NCI-H1048 (cell line): Measurements from ENCODE around the gene SFTA2.
A peak's percentile ranks its signal among the peaks of the same experiment; 100 is the strongest.

Source experiments
- DNase-seq: peaks from one replicate; lab custom pipeline; 2025; lab: John Stamatoyannopoulos, UW

Gene SFTA2

GRCh38 chr6:30889921-30890645 lies 41.9 kb downstream of the SFTA2 start:
- no peak for DNase-seq

GRCh38 chr6:30889496-30889885 lies 42.5 kb downstream of the SFTA2 start:
- no peak for DNase-seq

GRCh38 chr6:30888816-30889495 lies 43.0 kb downstream of the SFTA2 start:
- DNase-seq: no peak

- DNase-seq: no peak
These were observed 43.8 kb downstream of the SFTA2 start for GRCh38 chr6:30887901-30888815.

GRCh38 chr6:30886897-30887255 lies 45.1 kb downstream of the SFTA2 start:
- DNase-seq: no peak

GRCh38 chr6:30885999-30886896 lies 45.7 kb downstream of the SFTA2 start:
- DNase-seq: peak; percentile 57

- no peak for DNase-seq
These were observed 46.4 kb downstream of the SFTA2 start for GRCh38 chr6:30885481-30885998.

- no peak for DNase-seq
These were observed 47.2 kb downstream of the SFTA2 start for GRCh38 chr6:30884521-30885480.

GRCh38 chr6:30883685-30884520 lies 48.1 kb downstream of the SFTA2 start, which contains the start of gene DDR1:
TSS of gene DDR1 (plus strand) at chr6:30884519. CDS start at chr6:30888730, 4,211 bp downstream.
- peak; percentile 51 for DNase-seq

- peak; percentile 32 for DNase-seq
These were observed 48.9 kb downstream of the SFTA2 start for GRCh38 chr6:30882759-30883684.

- DNase-seq: no peak
These were observed 49.7 kb downstream of the SFTA2 start for GRCh38 chr6:30882204-30882758.

GRCh38 chr6:30881392-30882203 lies 50.4 kb downstream of the SFTA2 start:
- DNase-seq: no peak
